ENCODE results near the gene COMMD4. TPM values are rescaled to one million over a fixed set of nuclear protein-coding genes. Genes with fewer than 3 reads are reported as not detected.

The COMMD4 gene
- total and polyA plus RNA-seq, 10 of the 15 experiments (the other 5 are each of a cell fraction or from before 2014, with no cell fraction given), result 14.5 to 118 (median 75.3) TPM

- TF ChIP-seq IRF3 (IDR thresholded peaks at IDR 0.05) (0 out of 2 replicates have a peak, but pooled peaks have one; percentile 36), MXI1 (IDR thresholded peaks at IDR 0.05; ENCODE audit: low read depth, low read length) (peak; percentile 86; the same call in 1 of the 2 replicates), HSF1 (IDR thresholded peaks at IDR 0.05; ENCODE audit: low read depth, low read length) (peak; percentile 69; the same call in 1 of the 2 replicates), IRF4 (IDR thresholded peaks at IDR 0.05; ENCODE audit: low read depth, low read length) (peak; percentile 54), CBFB (IDR thresholded peaks at IDR 0.05; ENCODE audit: low read depth) (peak; percentile 61)
Observed at GRCh38 chr15:75367913-75368688, 32.2 kb downstream of the COMMD4 start, which contains the start of gene MAN2C1 (continued).

GRCh38 chr15:75368689-75369239, 32.9 kb downstream of the COMMD4 start:
- H3K27ac ChIP-seq (ENCODE audit: control insufficient read depth, insufficient read depth), result peak overlapping the region; percentile 91
- peak overlapping the region; percentile 75 for H3K4me3 ChIP-seq
- WGBS (ENCODE audit: insufficient coverage, insufficient replicate concordance, low lambda C conversion rate, missing lambda C conversion rate), result 2% methylated on average over 23 of the region's 23 CpGs
- peak overlapping the region; percentile 93 for H3K9ac ChIP-seq (ENCODE audit: control insufficient read depth, insufficient read depth, low read length)
- H3K4me1 ChIP-seq (ENCODE audit: control insufficient read depth, insufficient read depth, low read length), result peaks cover 6% of the 10 kb centered on the region
- DNase-seq (ENCODE audit: low read depth, low spot score) (no peak), FAIRE-seq (no peak), ATAC-seq (peak; percentile 2)
- in situ Hi-C loops (cut with MboI), result no loop called here
- H3K4me2 ChIP-seq (ENCODE audit: control insufficient read depth, insufficient read depth), result peak overlapping the region; percentile 23
- H3K9me3 ChIP-seq (replicated peaks; ENCODE audit: control insufficient read depth, insufficient read depth, low read length), result no peaks in the 10 kb centered on the region
- TSS peak; percentile 90 for BruUV-seq (replicated peaks)
- H4K20me1 ChIP-seq (ENCODE audit: control insufficient read depth, insufficient read depth), result no peaks in the 10 kb centered on the region
- POLR2A ChIA-PET, result interaction anchor here (0.5 to 3.2 kb wide), 22 partner anchors 12 to 1535 kb away, joined by 3 to 43 read pairs (median 4); partner anchors contain the start of genes COMMD4, IMP3, PPCDC and SIN3A
- SMC1A ChIA-PET (ENCODE audit: uncharacterized antibody, unreplicated experiment), result interaction anchor here (0.8 to 3.1 kb wide), 18 partner anchors 10 to 339 kb away, joined by 3 to 24 read pairs (median 6); partner anchors contain the start of genes IMP3, SIN3A and SNUPN
- H3K79me2 ChIP-seq (ENCODE audit: control insufficient read depth, insufficient read depth, low read length), result peaks cover 8% of the 10 kb centered on the region
- peaks cover 7 to 22% of the 10 kb centered on the region in 2 experiments for H3K36me3 ChIP-seq (ENCODE audit: control insufficient read depth in 2 of 2, insufficient read depth in 2 of 2, low read length in 1 of 2)
- peak overlapping the region; percentile 53 for H2AFZ ChIP-seq (ENCODE audit: control insufficient read depth, low read depth, low read length)
- RAD21 ChIA-PET (ENCODE audit: unreplicated experiment), result interaction anchor here (0.6 to 4.2 kb wide), 20 partner anchors 31 to 375 kb away, joined by 3 to 113 read pairs (median 4); partner anchors contain the start of genes IMP3, PPCDC, PTPN9 and SCAMP5
- intact Hi-C loops (cut with micrococcal nuclease; ENCODE audit: unreplicated experiment), result loop anchor here (1.0 to 2.0 kb wide), 2 partner anchors 82 to 272 kb away; partner anchors contain the start of genes IMP3 and SIN3A
- CTCF ChIA-PET, result interaction anchor here (0.9 to 4.9 kb wide), 28 partner anchors 11 to 433 kb away, joined by 3 to 86 read pairs (median 8); partner anchors contain the start of genes COMMD4, IMP3, PTPN9 and SIN3A
- no peaks in the 10 kb centered on the region for H3K27me3 ChIP-seq (replicated peaks in 1 of 2; ENCODE audit: control insufficient read depth in 2 of 2, insufficient read depth in 2 of 2, low read length in 1 of 2)
- no peak for TF ChIP-seq REST (IDR thresholded peaks at IDR 0.05; ENCODE audit: low read depth, low read length)
- no peak for TF ChIP-seq POU2F2 (IDR thresholded peaks at IDR 0.05; ENCODE audit: borderline replicate concordance, low read depth, low read length)
- TF ChIP-seq ZNF207 (IDR thresholded peaks at IDR 0.05; ENCODE audit: borderline replicate concordance), result 0 out of 2 replicates have a peak, but pooled peaks have one; percentile 20
- no peak for TF ChIP-seq POLR2AphosphoS5 (IDR thresholded peaks at IDR 0.05; ENCODE audit: low read length)
- 0 out of 2 replicates have a peak, but pooled peaks have one; percentile 1 for TF ChIP-seq TCF3 (IDR thresholded peaks at IDR 0.05; ENCODE audit: borderline replicate concordance, insufficient read depth, low read depth, low read length)
- TF ChIP-seq GABPA (IDR thresholded peaks at IDR 0.05; ENCODE audit: low read depth), result no peak
- 0 out of 2 replicates have a peak, but pooled peaks have one; percentile 13 for TF ChIP-seq RB1 (IDR thresholded peaks at IDR 0.05; ENCODE audit: borderline replicate concordance)
- no peak for TF ChIP-seq LARP7 (IDR thresholded peaks at IDR 0.05)

Data from GM12878 (cell line).